NCI-H2107 (cell line): ENCODE results near the gene PTPRT.

ENCODE experiments used
- DNase-seq: peaks from one replicate; lab custom pipeline; 2025; lab: John Stamatoyannopoulos, UW

PTPRT gene

DNA sequence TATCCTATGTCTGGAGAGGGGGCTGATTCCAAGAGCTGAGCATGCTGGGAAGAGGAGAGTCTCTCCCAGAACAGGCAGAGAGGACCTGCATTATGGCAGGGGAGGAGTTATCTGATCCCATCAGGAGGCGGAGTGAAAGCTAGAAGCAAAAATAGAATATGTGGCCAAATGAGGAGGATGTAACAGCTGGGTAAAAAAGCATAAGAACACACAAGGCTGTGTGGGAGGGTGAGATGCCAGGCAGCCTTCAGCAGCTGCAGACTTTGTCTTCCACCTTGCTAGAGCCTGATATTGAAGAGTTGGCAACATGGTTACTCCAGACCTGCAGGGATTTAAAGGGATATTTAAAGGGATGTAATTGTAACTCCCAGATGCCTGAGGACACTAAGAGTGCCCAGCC, 167.1 kb downstream of the PTPRT start:
- DNase-seq: no peak

GRCh38 chr20:43022081-43022480, 167.6 kb downstream of the PTPRT start:
- no peak for DNase-seq

GRCh38 chr20:43017241-43018030, 172.3 kb downstream of the PTPRT start:
- DNase-seq: no peak

DNA sequence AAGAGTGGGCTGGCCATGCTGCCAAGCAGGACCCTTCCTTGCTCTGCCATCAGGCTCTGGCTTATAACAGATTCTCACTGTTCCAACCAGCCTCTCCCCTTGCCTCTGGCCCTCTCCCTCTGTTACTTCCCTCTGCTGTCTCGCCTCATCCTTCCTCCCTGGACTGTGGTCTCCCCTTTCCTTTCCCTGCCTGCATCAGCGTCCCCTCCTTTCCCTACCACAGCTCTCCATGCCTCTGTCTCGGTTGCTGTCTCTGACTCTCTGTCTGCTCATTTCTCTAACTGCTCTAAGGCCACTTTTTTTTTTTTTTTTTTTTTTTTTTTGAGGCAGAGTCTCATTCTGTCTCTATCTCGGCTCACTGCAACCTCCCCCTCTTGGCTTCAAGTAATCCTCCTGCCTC, 173.4 kb downstream of the PTPRT start:
- no peak for DNase-seq

- DNase-seq: no peak
These were observed 174.1 kb downstream of the PTPRT start for GRCh38 chr20:43015566-43015965.

DNA sequence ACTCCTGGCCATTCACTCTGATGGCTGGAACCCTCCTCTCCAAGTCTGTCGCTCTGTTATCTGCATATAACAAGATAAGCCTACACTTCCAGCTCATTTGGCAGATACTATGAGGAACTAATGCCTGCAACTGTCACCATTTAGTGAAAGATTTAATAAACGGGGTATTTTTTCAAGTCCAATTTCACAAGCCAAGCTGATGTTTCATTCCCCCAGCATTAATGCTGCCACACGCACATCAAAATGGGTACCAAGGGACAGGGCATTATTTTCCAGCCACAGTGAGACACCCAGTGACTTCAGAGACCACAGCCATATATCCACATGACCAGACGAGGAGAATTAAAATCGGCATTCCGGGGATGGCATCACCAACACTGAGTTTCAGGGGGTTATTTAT, 175.5 kb downstream of the PTPRT start:
- no peak for DNase-seq

GRCh38 chr20:43011491-43011890, 178.2 kb downstream of the PTPRT start:
- DNase-seq: no peak

DNA sequence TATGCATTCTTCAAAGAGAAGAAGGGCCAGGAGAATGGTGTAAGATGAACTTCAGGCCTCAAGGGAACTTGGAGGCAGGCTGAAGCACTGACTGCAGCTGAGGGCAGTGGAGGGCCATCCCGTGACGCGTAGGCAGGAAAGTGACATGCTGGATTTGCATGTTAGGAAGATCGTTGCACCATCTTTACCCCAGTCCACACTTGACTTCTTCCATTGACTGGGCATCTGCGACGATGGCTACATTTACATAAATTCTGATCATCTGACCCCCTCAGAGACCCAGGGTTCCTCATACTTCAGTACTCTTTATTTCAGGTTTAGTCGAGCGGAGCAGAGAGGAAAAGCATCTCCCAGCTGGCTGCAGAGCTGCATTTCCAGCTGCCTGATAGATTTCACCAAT, 180.2 kb downstream of the PTPRT start:
- DNase-seq: no peak

DNA sequence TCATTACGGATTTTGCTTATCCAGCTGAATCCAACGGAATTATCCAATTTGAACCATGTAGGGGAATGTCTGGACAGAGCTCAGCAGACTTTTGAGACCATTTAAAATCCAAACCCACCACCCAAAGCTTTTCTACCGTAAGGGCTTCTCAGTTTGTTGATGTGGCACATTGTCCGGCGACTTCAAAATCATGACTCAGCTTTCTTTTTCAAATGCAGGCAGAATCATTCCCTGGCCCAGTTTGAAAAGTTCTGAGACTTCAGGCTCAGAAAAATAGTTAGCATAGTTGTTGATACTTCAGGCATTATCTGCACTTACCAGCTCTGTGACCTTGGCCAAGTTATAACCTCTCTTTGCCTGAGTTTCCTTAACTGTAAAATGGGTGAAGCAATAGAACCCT, 182.2 kb downstream of the PTPRT start:
- DNase-seq: no peak

DNA sequence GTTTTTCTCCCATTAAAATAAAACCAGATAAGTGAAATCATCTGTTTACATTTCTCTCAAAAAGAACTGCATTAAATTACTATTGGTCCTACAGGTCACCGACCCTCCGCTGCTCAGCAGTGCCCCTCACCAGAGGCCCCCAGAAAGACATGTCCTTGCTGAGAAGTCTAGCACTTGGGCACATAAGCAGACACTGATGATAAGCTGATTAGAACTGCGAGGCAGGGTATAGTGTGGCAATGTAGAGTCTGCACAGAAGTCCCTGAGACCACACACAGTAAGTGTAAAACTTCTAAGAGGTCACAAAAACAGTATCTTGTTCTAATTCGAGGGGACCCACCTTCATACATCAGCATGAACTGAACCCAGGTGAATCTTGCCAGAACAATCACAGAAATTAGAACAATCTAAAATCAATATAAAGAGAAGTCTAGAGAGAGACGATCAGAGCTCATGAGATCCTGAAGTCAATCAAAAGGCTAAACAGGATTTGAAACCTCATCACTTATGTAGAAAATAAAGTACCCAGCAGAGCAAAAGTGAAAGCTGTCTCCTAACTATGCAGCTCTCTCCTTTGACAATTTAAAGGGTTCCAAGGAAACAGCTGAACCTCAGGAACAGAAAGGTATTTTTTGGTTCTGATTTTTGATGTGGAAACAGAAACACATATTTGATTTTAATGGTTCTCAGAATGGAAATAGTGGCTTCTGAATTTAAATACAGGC, 182.9 kb downstream of the PTPRT start:
- no peak for DNase-seq

DNA sequence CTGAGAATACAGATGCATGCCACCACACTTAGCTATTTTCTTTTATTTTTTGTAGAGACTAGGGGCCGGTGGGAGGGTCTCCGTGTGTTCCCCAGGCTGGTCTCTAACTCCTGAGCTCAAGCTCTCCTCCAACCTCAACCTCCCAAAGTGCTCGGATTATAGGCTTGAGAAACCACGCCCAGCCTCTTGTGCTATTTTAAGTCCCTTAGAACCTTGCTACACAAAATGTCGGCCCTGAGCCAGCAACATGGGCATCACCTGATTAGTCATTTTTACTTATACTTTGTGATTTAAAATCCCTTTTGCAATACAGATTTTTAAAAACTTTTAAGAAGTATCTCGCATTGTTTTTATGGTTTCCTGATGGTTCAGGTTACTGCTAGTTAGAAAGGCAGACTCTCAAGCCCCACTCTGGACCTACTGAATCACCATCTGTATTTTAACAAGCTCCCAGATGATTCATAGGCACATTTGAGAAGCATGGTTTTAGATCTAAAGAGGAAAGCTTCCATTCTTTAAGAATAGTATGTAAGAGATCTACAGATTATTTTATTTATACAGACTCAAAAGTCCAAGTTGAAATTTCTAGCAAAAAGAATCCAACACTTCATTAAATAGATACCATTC, 186.3 kb downstream of the PTPRT start:
- no peak for DNase-seq

GRCh38 chr20:42996141-42996540, 193.6 kb downstream of the PTPRT start:
- DNase-seq: no peak

DNA sequence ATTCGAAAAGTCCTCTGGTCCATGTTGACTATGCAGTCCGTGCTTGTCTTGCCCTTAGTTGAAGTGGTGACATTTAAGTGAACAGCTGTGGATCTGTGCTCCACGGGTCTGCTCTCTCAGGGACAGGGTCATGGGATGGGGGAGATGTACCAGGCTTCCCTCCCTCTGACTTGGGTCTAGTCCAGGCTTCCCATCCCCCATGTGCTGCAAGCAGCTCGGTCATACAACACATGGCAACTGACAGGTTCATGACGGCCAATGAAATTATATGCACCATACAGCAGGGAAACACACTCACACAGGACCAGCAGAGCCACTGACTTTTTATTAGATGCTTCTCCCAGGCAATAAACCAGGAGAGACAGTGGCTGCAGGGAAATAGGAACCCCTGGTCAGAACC, 201.4 kb downstream of the PTPRT start:
- DNase-seq: no peak

DNA sequence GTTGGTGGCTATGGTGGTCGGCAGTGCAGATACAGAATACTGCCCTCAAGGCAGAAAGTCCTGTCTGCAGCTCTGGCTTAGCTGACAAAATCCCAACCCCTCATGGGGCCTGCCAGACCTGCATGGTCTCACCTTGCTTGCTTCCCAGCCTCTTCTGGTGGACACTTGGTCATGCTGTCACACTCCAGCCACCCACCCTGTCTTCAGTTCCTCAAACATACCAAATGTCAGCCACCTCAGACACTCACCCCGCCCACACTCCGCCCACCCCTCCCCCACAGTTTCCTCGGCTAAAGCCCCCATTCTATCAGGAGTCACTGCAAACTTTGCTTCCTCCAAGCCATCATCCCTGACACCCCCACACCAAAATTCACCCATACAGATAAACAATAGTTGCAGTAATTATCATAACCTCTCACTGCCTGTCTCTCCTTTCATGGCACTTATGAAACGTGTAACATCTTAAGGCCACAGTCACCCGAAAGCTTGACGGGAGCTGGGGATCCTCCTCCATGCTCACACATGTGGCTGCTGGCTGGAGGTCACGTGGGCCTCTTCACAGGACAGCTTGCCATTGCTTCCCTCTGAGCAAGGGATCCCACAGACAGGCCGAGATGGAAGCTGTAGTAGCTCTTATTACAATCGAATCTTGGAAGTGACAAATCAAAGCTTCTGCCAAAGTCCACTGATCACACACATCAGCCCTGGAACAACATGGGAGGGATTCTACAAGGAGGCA, 202.2 kb downstream of the PTPRT start:
- DNase-seq: no peak

DNA sequence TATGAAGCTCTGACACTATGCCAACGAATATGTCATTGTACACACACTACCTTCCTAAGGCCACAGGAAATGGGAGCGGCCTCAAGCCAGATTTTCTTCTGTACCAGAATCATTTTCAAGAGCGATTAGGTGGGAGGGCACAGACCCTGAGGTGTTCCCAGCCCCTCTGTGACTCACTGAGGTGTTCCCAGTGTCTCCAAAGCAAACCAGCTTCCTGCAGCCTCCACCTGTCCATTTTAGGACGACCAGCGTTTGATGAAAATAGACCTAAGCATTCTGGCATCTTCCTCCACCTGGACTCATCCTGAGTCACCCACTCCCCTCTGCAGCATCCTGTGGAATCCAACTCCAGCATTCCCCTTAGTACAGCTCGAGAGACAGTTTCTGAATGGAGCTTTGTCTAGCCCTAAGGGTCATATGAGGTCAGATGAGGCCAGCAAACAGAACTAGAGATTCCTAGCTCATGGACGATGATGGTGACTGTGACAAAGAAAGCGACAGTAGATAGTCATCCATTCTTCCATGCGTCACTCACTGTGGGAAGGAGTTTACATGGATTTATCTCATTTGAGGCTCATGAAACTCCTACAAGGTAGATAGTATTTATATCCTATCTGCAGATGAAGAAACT, 203.4 kb downstream of the PTPRT start:
- DNase-seq: no peak

GRCh38 chr20:42985628-42986027, 204.1 kb downstream of the PTPRT start:
- DNase-seq: no peak

GRCh38 chr20:42982218-42982617, 207.5 kb downstream of the PTPRT start:
- DNase-seq: no peak

- no peak for DNase-seq
These were observed 208.5 kb downstream of the PTPRT start for GRCh38 chr20:42981253-42981652.

- DNase-seq: no peak
These were observed 210.0 kb downstream of the PTPRT start for GRCh38 chr20:42979720-42980119.

- no peak for DNase-seq
These were observed 211.3 kb downstream of the PTPRT start for GRCh38 chr20:42978184-42978974.

- no peak for DNase-seq
These were observed 213.7 kb downstream of the PTPRT start for GRCh38 chr20:42975974-42976373.
